HCT116 (cell line): Measurements from ENCODE around the gene PPP3R1.

Source experiments
- POLR2A ChIP-seq: IDR thresholded peaks from 2 replicates; pipeline ENCODE4 v1.7.0; 2011; ENCODE audit warnings: borderline replicate concordance; ENCODE audit not compliant: insufficient read depth, insufficient read length; ENCODE audit errors: extremely low read depth
- SP1 ChIP-seq: IDR thresholded peaks from 2 replicates; pipeline ENCODE4 v1.6.1; 2012; ENCODE audit warnings: low read depth
- YY1 ChIP-seq: IDR thresholded peaks from 2 replicates; pipeline ENCODE4 v1.6.1; 2011; ENCODE audit warnings: low read length, low read depth, moderate library complexity, mild to moderate bottlenecking; ENCODE audit not compliant: insufficient replicate concordance; ENCODE audit errors: extremely low read depth

DNA sequence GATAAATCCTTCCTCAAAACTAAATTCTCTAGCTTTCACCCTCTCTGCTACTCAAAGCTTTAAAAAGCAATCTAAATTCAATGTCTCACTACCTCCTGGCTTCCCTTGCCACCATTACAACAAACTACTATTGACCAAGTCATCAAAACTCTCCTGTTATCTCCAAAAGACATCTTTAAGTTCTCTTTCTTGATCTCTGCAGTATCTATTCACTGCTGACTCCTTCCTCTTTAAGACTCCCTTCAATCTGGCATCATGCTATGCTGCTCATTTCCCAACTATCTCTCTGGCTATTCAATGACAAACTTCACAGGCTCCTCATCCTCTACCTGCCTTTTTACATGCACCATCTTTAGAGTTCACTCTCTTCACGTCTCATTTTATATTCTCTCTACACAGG lies 5.9 kb downstream of the PPP3R1 start:
- no peak for TF ChIP-seq SP1
- no peak for TF ChIP-seq YY1
- TF ChIP-seq POLR2A: no peak
